ENCODE measurements around the gene CLK2. TPM values are rescaled to one million over a fixed set of nuclear protein-coding genes. Genes with fewer than 3 reads are reported as not detected.

The CLK2 gene
- total and polyA plus RNA-seq, 2 of the 13 experiments (the other 11 are each of a cell fraction or from before 2014, with no cell fraction given) = 20.1 to 73.5 TPM

DNA sequence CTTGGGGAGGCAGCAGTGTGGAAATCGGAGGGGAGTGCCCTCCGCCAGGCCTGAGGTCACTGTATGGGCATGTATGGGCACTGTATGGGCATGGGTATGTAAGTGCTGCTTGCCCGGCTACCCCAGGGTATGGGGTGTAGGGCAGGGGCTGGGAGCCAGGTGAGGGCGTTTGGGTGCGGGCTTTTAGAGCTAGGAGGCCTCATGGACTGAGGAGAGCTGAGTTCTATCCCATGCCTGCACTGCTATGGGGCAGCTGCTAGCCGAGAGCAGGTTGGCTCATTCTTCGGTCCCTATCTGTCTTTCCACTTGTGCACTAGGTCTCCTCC, 22.6 kb upstream of the CLK2 start:
- in situ Hi-C loops (cut with HindIII; ENCODE audit: extremely low pct_ligation_motif_present, low pct_unique_long_range_greater_than_20kb) = no loop called here
- ATAC-seq (no peak), FAIRE-seq (no peak), DNase-seq (ENCODE audit: low spot score) (no peak)
- Histone ChIP-seq H3K27ac (ENCODE audit: extremely low read length, insufficient read depth, low read length) (no peak overlapping the region), H3K79me2 (ENCODE audit: insufficient read depth, low read length) (peaks cover 3% of the 10 kb centered on the region), H4K20me1 (ENCODE audit: insufficient read depth, low read length) (no peaks in the 10 kb centered on the region), H3K36me3 (replicated peaks in 1 of 2; ENCODE audit: control insufficient read depth in 1 of 2, insufficient read depth in 2 of 2, low read length in 2 of 2) (peaks cover 0 to 12% of the 10 kb centered on the region in 2 experiments; a peak in 3 of 5 replicates), H3K9me3 (ENCODE audit: low read length) (no peaks in the 10 kb centered on the region), H3K9ac (ENCODE audit: insufficient read depth, low read depth, low read length) (no peak overlapping the region), H3K4me3 (replicated peaks in 1 of 3; ENCODE audit: insufficient read depth in 1 of 3, low read depth in 2 of 3, low read length in 3 of 3) (no peak overlapping the region), H3K4me1 (ENCODE audit: insufficient read depth, low read length) (peaks cover 35% of the 10 kb centered on the region), H3K27me3 (ENCODE audit: control insufficient read depth in 1 of 2, insufficient read depth in 2 of 2, low read length in 2 of 2) (no peaks in the 10 kb centered on the region), H3K4me2 (ENCODE audit: low read depth, low read length) (no peak overlapping the region), H2AFZ (ENCODE audit: low read length) (no peak overlapping the region)
- ChIA-PET POLR2A (no interaction called here), CTCF (ENCODE audit: low intra/inter-chr PET ratio, low total read pairs) (no interaction called here)
- intact Hi-C loops (cut with micrococcal nuclease; ENCODE audit: unreplicated experiment) = no loop called here
- no TSS peak for BruUV-seq (replicated peaks)
- 98% methylated on average over 7 of the region's 7 CpGs for WGBS (ENCODE audit: low lambda C conversion rate)
- no peak for TF ChIP-seq ZNF710 (CRISPR knock-in tag; IDR thresholded peaks at IDR 0.05; ENCODE audit: borderline replicate concordance)
- TF ChIP-seq ZNF761 (CRISPR knock-in tag; conservative IDR thresholded peaks at IDR 0.05) = no peak
- no peak for TF ChIP-seq SATB2 (CRISPR knock-in tag; IDR thresholded peaks at IDR 0.05)
- no peak for TF ChIP-seq ELF4 (CRISPR knock-in tag; IDR thresholded peaks at IDR 0.05; ENCODE audit: borderline replicate concordance)
- TF ChIP-seq ZFX (CRISPR knock-in tag; IDR thresholded peaks at IDR 0.05; ENCODE audit: low read depth) = no peak
- no peak for TF ChIP-seq IRX3 (CRISPR knock-in tag; IDR thresholded peaks at IDR 0.05; ENCODE audit: borderline replicate concordance, low read depth)
- TF ChIP-seq RORA (CRISPR knock-in tag; IDR thresholded peaks at IDR 0.05) = no peak
- TF ChIP-seq SMARCC2 (IDR thresholded peaks at IDR 0.05) = no peak
- TF ChIP-seq ZNF850 (CRISPR knock-in tag; conservative IDR thresholded peaks at IDR 0.05) = no peak
- TF ChIP-seq ARID5B (CRISPR knock-in tag; IDR thresholded peaks at IDR 0.05) = no peak
- no peak for TF ChIP-seq SALL1 (CRISPR knock-in tag; IDR thresholded peaks at IDR 0.05)
- TF ChIP-seq, protein P1, sequence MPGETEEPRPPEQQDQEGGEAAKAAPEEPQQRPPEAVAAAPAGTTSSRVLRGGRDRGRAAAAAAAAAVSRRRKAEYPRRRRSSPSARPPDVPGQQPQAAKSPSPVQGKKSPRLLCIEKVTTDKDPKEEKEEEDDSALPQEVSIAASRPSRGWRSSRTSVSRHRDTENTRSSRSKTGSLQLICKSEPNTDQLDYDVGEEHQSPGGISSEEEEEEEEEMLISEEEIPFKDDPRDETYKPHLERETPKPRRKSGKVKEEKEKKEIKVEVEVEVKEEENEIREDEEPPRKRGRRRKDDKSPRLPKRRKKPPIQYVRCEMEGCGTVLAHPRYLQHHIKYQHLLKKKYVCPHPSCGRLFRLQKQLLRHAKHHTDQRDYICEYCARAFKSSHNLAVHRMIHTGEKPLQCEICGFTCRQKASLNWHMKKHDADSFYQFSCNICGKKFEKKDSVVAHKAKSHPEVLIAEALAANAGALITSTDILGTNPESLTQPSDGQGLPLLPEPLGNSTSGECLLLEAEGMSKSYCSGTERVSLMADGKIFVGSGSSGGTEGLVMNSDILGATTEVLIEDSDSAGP (CRISPR knock-in tag; IDR thresholded peaks at IDR 0.05; ENCODE audit: borderline replicate concordance) = no peak
- TF ChIP-seq ZNF552 (CRISPR knock-in tag; IDR thresholded peaks at IDR 0.05; ENCODE audit: borderline replicate concordance) = no peak
- no peak for TF ChIP-seq KMT2B (CRISPR knock-in tag; IDR thresholded peaks at IDR 0.05)
- TF ChIP-seq, protein P2, sequence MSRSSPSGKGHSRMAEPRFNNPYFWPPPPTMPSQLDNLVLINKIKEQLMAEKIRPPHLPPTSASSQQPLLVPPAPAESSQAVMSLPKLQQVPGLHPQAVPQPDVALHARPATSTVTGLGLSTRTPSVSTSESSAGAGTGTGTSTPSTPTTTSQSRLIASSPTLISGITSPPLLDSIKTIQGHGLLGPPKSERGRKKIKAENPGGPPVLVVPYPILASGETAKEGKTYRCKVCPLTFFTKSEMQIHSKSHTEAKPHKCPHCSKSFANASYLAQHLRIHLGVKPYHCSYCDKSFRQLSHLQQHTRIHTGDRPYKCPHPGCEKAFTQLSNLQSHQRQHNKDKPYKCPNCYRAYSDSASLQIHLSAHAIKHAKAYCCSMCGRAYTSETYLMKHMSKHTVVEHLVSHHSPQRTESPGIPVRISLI (CRISPR knock-in tag; IDR thresholded peaks at IDR 0.05; ENCODE audit: borderline replicate concordance) = no peak

Data from HepG2 (cell line).